ENCODE measurements around the gene ABCA5. TPM values are rescaled to one million over a fixed set of nuclear protein-coding genes. Genes with fewer than 3 reads are reported as not detected.

Gene ABCA5
- total and polyA plus RNA-seq, 2 donors (not counting 3 experiments of a cell fraction or from before 2014, with no cell fraction given) = 9.3 to 23.2 TPM

DNA sequence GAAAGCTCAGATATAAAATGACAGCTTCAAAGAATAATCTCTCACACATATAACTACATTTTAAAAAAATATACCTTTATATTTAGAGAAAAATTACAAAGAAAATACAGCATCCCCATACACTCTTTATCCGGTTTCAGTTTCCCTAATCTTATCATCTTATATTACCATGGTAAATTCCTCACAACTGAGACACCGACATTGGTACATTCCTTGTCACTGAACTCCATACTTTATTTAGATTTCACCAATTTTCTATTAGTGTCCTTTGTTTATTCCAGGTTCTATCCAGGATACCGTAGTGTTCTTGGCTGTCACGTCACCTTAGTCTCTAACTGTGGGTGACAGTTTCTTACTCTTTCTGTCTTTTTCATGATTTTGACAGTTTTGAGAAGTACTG lies 76.3 kb downstream of the ABCA5 start:
- FAIRE-seq (no peak), DNase-seq (ENCODE audit: low read depth, low spot score) (no peak)
- CTCF ChIA-PET = interaction anchor here (1.1 to 2.1 kb wide), 4 partner anchors 14 to 479 kb away, joined by 3 to 15 read pairs (median 5); no protein-coding TSS in a partner anchor
- Histone ChIP-seq H3K9ac (replicated peaks; ENCODE audit: extremely low read depth, insufficient read depth, low read length) (no peak overlapping the region), H3K9me3 (replicated peaks; ENCODE audit: control insufficient read depth, insufficient read depth, low read length) (no peaks in the 10 kb centered on the region), H3K27me3 (ENCODE audit: control insufficient read depth in 2 of 2, insufficient read depth in 2 of 2, low read length in 2 of 2) (no peaks in the 10 kb centered on the region), H4K20me1 (replicated peaks; ENCODE audit: control insufficient read depth, extremely low read depth, insufficient read depth, low read length) (no peaks in the 10 kb centered on the region), H3K79me2 (ENCODE audit: control insufficient read depth, insufficient read depth, low read length) (no peaks in the 10 kb centered on the region), H2AFZ (ENCODE audit: low read depth, low read length) (no peak overlapping the region), H3K36me3 (ENCODE audit: control insufficient read depth in 2 of 2, extremely low read depth in 1 of 2, insufficient read depth in 2 of 2, low read length in 2 of 2) (peaks cover 0 to 9% of the 10 kb centered on the region in 2 experiments), H3K4me1 (ENCODE audit: control insufficient read depth, extremely low read depth, insufficient read depth, low read length) (no peaks in the 10 kb centered on the region), H3K4me2 (ENCODE audit: insufficient read depth, low read length) (no peak overlapping the region), H3K27ac (ENCODE audit: insufficient read depth, low read depth, low read length) (no peak overlapping the region), H3K4me3 (replicated peaks in 1 of 3; ENCODE audit: insufficient read depth in 1 of 3, low read depth in 1 of 3, low read length in 3 of 3) (no peak overlapping the region), H3K9me1 (replicated peaks; ENCODE audit: control insufficient read depth, extremely low read depth, insufficient read depth, low read length) (no peaks in the 10 kb centered on the region)
- intact Hi-C loops (cut with micrococcal nuclease) (no loop called here), dilution Hi-C loops (cut with MboI; ENCODE audit: extremely low pct_ligation_motif_present, low sequenced_read_pairs) (no loop called here)
- no TSS peak for BruUV-seq (replicated peaks)
- POLR2A ChIA-PET = no interaction called here
- TF ChIP-seq CTCF (IDR thresholded peaks at IDR 0.05; ENCODE audit: extremely low read depth in 1 of 2, insufficient read depth in 1 of 2, low read depth in 1 of 2, low read length in 2 of 2) (no peak), JUN (IDR thresholded peaks at IDR 0.05; ENCODE audit: borderline replicate concordance, insufficient read depth, insufficient read length, low read depth) (no peak), MYC (IDR thresholded peaks at IDR 0.05; ENCODE audit: low read depth, low read length) (no peak), POLR2AphosphoS5 (IDR thresholded peaks at IDR 0.05; ENCODE audit: insufficient read depth, low read depth, low read length) (no peak), EZH2 (IDR thresholded peaks at IDR 0.05; ENCODE audit: borderline replicate concordance, low read depth, low read length, severe bottlenecking) (no peak), FOS (IDR thresholded peaks at IDR 0.05; ENCODE audit: borderline replicate concordance, insufficient read depth, low read length) (no peak), GATA2 (IDR thresholded peaks at IDR 0.05; ENCODE audit: insufficient read depth, insufficient read length, low read depth, low read length) (no peak), POLR2A (IDR thresholded peaks at IDR 0.05; ENCODE audit: low read depth, low read length) (no peak)
- TF ChIP-seq, protein P1, sequence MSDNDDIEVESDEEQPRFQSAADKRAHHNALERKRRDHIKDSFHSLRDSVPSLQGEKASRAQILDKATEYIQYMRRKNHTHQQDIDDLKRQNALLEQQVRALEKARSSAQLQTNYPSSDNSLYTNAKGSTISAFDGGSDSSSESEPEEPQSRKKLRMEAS (IDR thresholded peaks at IDR 0.05; ENCODE audit: insufficient read depth, insufficient read length) = no peak
